Measurements from ENCODE around the gene GNB1. TPM values are rescaled to one million over a fixed set of nuclear protein-coding genes. Genes with fewer than 3 reads are reported as not detected.

GNB1 gene
- total and polyA plus RNA-seq, 2 of the 4 experiments (the other 2 are of a cell fraction): 73.5 to 371 TPM

DNA sequence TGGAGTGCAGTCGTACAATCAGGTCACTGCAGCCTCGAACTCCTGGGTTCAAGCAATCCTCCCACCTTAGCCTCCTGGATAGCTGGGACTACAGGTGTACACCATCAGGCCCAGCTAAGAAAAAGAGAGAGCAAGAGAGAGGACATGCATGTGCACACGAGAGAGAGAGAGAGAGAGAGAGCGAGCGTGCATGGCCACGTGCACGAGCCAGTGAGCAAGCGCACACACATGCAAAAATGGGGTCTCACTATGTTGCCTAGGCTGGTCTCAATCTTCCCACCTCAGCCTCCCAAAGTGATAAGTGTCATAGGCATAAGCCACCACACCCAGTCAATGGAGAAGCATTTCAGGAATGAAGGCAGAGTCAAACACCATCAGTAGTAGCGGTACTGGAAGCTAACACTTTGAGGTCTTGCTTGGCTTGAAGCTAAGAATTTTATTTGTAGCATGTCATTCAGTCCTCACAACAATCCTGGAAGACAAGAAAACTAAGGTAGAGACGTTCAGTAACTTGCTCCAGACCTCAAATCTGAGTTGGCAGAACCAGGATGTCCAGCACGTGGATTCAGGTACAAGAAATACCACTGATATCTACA is 14.5 kb downstream of the GNB1 start:
- Histone ChIP-seq H3K27ac (ENCODE audit: insufficient read depth, low read length) (no peak overlapping the region), H3K23ac (ENCODE audit: low read depth, low read length) (peak overlapping the region; percentile 4; the same call in 1 of the 2 replicates), H3K27me3 (ENCODE audit: control insufficient read depth, insufficient read depth, low read length) (no peaks in the 10 kb centered on the region), H3K4me3 (ENCODE audit: insufficient read depth, low read depth, low read length) (no peak overlapping the region), H2BK120ac (ENCODE audit: low read depth, low read length) (no peak overlapping the region), H4K91ac (ENCODE audit: insufficient read depth, low read depth, low read length) (no peak overlapping the region), H3K9me1 (ENCODE audit: insufficient read depth, low read length) (peaks cover 63% of the 10 kb centered on the region), H2AFZ (replicated peaks; ENCODE audit: low read length, poor library complexity) (no peak overlapping the region), H3K79me1 (ENCODE audit: low read depth in 1 of 2, low read length in 2 of 2) (peaks cover 0 to 68% of the 10 kb centered on the region in 2 experiments; a peak in 2 of 4 replicates), H3K14ac (replicated peaks; ENCODE audit: low read depth, low read length) (no peak overlapping the region), H3K18ac (ENCODE audit: low read depth, low read length) (no peak overlapping the region), H4K5ac (ENCODE audit: low read depth, low read length) (no peak overlapping the region), H3K4me2 (ENCODE audit: low read depth, low read length) (no peak overlapping the region), H4K8ac (ENCODE audit: low read depth in 2 of 2, low read length in 2 of 2) (no peak overlapping the region), H2AK9ac (replicated peaks; ENCODE audit: low read depth, low read length, poor library complexity) (no peak overlapping the region), H3K9ac (ENCODE audit: low read depth, low read length) (no peak overlapping the region), H4K20me1 (ENCODE audit: insufficient read depth, low read length) (peaks cover 100% of the 10 kb centered on the region), H3K9me3 (ENCODE audit: control insufficient read depth, insufficient read depth, low read length) (no peaks in the 10 kb centered on the region), H3K4me1 (ENCODE audit: control insufficient read depth, insufficient read depth, low read length) (peaks cover 19% of the 10 kb centered on the region), H2BK5ac (ENCODE audit: low read depth, low read length, poor library complexity, severe bottlenecking) (no peak overlapping the region), H3K56ac (ENCODE audit: extremely low read depth, insufficient read depth, low read length) (no peak overlapping the region), H2BK20ac (ENCODE audit: low read depth, low read length) (no peak overlapping the region), H2BK15ac (ENCODE audit: low read depth, low read length) (no peak overlapping the region), H3K4ac (ENCODE audit: low read depth, low read length) (no peak overlapping the region), H2AK5ac (ENCODE audit: low read depth, low read length) (peak overlapping the region; percentile 7; the same call in 1 of the 2 replicates), H3K36me3 (ENCODE audit: control insufficient read depth, insufficient read depth, low read length) (peaks cover 32% of the 10 kb centered on the region)
- WGBS, 2 experiments (ENCODE audit: extremely low coverage in 2 of 2, insufficient read length in 1 of 2): no CpG with 5 or more reads among the region's 11 CpGs
- DNase-seq (peak; percentile 32), ATAC-seq (ENCODE audit: low read depth) (peak; percentile 54)
- in situ Hi-C loops (cut with MboI; ENCODE audit: low sequenced_read_pairs): no loop called here
- intact Hi-C loops (cut with micrococcal nuclease): no loop called here
- CTCF ChIA-PET: no interaction called here
- dilution Hi-C loops (cut with HindIII; ENCODE audit: low sequenced_read_pairs, unreplicated experiment): no loop called here
- POLR2A ChIA-PET (ENCODE audit: unreplicated experiment): no interaction called here
- BruUV-seq (replicated peaks): no TSS peak
- TF ChIP-seq, protein P1, sequence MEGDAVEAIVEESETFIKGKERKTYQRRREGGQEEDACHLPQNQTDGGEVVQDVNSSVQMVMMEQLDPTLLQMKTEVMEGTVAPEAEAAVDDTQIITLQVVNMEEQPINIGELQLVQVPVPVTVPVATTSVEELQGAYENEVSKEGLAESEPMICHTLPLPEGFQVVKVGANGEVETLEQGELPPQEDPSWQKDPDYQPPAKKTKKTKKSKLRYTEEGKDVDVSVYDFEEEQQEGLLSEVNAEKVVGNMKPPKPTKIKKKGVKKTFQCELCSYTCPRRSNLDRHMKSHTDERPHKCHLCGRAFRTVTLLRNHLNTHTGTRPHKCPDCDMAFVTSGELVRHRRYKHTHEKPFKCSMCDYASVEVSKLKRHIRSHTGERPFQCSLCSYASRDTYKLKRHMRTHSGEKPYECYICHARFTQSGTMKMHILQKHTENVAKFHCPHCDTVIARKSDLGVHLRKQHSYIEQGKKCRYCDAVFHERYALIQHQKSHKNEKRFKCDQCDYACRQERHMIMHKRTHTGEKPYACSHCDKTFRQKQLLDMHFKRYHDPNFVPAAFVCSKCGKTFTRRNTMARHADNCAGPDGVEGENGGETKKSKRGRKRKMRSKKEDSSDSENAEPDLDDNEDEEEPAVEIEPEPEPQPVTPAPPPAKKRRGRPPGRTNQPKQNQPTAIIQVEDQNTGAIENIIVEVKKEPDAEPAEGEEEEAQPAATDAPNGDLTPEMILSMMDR (conservative IDR thresholded peaks at IDR 0.05; ENCODE audit: low read depth, low read length): no peak
- TF ChIP-seq RAD21 (IDR thresholded peaks at IDR 0.05; ENCODE audit: low read length) (no peak), FOS (IDR thresholded peaks at IDR 0.05; ENCODE audit: low read depth, low read length) (no peak), CEBPB (IDR thresholded peaks at IDR 0.05; ENCODE audit: low read depth, low read length) (no peak), MAFK (IDR thresholded peaks at IDR 0.05; ENCODE audit: low read depth, low read length) (no peak), RCOR1 (IDR thresholded peaks at IDR 0.05; ENCODE audit: insufficient replicate concordance, low read length) (no peak), RFX5 (IDR thresholded peaks at IDR 0.05; ENCODE audit: low read depth, low read length) (no peak), NFE2L2 (IDR thresholded peaks at IDR 0.05; ENCODE audit: low read depth, low read length) (no peak), BHLHE40 (IDR thresholded peaks at IDR 0.05; ENCODE audit: low read depth, low read length) (no peak), SMC3 (IDR thresholded peaks at IDR 0.05; ENCODE audit: low read depth, low read length) (no peak), MXI1 (IDR thresholded peaks at IDR 0.05; ENCODE audit: borderline replicate concordance, low read depth, low read length) (no peak), MAZ (IDR thresholded peaks at IDR 0.05; ENCODE audit: borderline replicate concordance, low read depth, low read length) (no peak), ELK1 (IDR thresholded peaks at IDR 0.05; ENCODE audit: borderline replicate concordance, low read depth, low read length) (no peak), POLR2A (IDR thresholded peaks at IDR 0.05; ENCODE audit: low read depth, low read length) (no peak), CHD1 (IDR thresholded peaks at IDR 0.05; ENCODE audit: low read depth, low read length) (no peak)
- TF ChIP-seq, protein P2, sequence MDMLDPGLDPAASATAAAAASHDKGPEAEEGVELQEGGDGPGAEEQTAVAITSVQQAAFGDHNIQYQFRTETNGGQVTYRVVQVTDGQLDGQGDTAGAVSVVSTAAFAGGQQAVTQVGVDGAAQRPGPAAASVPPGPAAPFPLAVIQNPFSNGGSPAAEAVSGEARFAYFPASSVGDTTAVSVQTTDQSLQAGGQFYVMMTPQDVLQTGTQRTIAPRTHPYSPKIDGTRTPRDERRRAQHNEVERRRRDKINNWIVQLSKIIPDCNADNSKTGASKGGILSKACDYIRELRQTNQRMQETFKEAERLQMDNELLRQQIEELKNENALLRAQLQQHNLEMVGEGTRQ (IDR thresholded peaks at IDR 0.05; ENCODE audit: low read depth, low read length): no peak

All from IMR-90 (cell line).